ENCODE measurements around the gene TFG. TPM values are rescaled to one million over a fixed set of nuclear protein-coding genes. Genes with fewer than 3 reads are reported as not detected.
A peak's percentile ranks its signal among the peaks of the same experiment; 100 is the strongest.

The TFG gene
- total and polyA plus RNA-seq, 8 donors = 28.5 to 49.5 (median 38.6) TPM

DNA sequence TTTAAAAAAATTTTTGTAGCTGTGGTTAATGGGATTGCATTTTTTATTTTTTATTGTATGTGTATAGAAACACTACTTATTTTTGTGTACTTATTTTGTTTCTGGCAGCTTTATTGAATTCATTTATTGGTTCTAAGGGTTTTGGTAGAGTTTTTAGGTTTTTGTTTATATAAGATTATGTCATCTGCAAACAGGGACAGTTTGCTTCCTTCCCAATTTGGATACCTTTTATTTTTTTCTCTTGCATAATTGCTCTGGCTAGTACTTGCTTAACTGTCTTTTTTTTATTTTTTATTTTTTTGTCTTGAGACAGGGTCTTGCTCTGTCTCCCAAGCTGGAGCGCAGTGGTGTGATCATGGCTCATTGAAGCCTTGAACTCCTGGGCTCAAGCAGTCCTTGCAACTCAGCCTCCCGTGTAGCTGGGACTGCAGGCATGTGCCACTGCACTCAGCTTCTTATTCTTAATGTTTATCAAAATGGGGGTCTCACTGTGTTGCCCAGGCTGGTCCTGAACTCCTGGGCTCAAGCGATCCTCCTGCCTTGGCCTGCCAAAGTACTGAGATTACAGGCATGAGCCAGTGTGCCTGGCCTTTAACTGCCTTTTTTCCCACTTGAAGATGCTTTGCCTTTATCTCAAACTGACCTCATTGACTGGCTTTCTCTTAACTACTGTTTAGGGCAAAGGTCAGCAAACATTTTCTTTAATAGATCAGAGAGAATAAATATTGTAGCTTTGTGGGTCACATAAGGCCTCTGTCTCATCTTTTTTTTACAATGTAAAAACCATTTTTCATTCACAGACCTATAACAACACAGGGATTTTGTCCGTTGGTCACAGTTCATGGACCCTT lies 8.6 kb downstream of the TFG start:
- H3K4me1 ChIP-seq = peaks cover 0 to 18% (median 15%) of the 10 kb centered on the region in 3 donors
- DNase-seq (no peak), ATAC-seq (peak in 1 of 4 donors; percentile 28), FAIRE-seq (no peak)
- peaks cover 0 to 40% (median 0%) of the 10 kb centered on the region in 3 donors for H3K36me3 ChIP-seq
- no peak overlapping the region for H3K27ac ChIP-seq
- no peaks in the 10 kb centered on the region for H3K27me3 ChIP-seq
- WGBS, 2 donors = 77 to 86% methylated on average over 4 of the region's 4 CpGs
- H3K4me3 ChIP-seq = no peak overlapping the region
- intact Hi-C loops (cut with DNase I) = loop anchor here in 1 of 3 donors (10.0 kb wide), 1 partner anchor 263 kb away; no protein-coding TSS in a partner anchor
- H3K9me3 ChIP-seq = no peaks in the 10 kb centered on the region
- TF ChIP-seq, protein P1, sequence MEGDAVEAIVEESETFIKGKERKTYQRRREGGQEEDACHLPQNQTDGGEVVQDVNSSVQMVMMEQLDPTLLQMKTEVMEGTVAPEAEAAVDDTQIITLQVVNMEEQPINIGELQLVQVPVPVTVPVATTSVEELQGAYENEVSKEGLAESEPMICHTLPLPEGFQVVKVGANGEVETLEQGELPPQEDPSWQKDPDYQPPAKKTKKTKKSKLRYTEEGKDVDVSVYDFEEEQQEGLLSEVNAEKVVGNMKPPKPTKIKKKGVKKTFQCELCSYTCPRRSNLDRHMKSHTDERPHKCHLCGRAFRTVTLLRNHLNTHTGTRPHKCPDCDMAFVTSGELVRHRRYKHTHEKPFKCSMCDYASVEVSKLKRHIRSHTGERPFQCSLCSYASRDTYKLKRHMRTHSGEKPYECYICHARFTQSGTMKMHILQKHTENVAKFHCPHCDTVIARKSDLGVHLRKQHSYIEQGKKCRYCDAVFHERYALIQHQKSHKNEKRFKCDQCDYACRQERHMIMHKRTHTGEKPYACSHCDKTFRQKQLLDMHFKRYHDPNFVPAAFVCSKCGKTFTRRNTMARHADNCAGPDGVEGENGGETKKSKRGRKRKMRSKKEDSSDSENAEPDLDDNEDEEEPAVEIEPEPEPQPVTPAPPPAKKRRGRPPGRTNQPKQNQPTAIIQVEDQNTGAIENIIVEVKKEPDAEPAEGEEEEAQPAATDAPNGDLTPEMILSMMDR (IDR thresholded peaks at IDR 0.05) = no peak

DNA sequence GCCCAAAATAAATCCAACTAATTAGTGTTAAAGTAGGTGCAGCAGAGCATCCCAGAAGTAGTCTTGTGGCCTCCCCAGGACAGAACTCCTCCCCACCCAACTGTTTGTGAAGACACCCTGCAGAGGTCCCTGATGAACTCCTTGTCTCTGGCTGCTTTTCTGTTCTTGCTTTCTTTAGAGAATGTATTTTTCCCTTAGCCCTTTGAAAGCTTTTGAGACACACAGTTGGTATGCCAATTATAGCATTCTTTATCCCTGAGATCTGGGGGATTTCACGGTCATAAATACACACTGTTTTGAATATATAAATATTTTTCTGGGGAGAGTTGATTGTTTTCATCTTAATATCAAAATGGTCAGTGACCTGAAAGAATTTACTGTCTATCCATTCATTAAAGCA lies 9.8 kb downstream of the TFG start:
- intact Hi-C loops (cut with DNase I) = loop anchor here in 1 of 3 donors (10.0 kb wide), 1 partner anchor 264 kb away; no protein-coding TSS in a partner anchor
- H3K4me3 ChIP-seq = no peak overlapping the region
- no peak for DNase-seq
- TF ChIP-seq, protein P1 (IDR thresholded peaks at IDR 0.05) = no peak
- H3K36me3 ChIP-seq = peaks cover 0 to 34% (median 0%) of the 10 kb centered on the region in 3 donors
- no peaks in the 10 kb centered on the region for H3K9me3 ChIP-seq
- H3K4me1 ChIP-seq = peaks cover 0 to 18% (median 15%) of the 10 kb centered on the region in 3 donors
- FAIRE-seq = no peak
- WGBS, 2 donors = 13 to 21% methylated on average over 1 of the region's 1 CpG
- no peak overlapping the region for H3K27ac ChIP-seq
- no peaks in the 10 kb centered on the region for H3K27me3 ChIP-seq
- ATAC-seq = no peak

DNA sequence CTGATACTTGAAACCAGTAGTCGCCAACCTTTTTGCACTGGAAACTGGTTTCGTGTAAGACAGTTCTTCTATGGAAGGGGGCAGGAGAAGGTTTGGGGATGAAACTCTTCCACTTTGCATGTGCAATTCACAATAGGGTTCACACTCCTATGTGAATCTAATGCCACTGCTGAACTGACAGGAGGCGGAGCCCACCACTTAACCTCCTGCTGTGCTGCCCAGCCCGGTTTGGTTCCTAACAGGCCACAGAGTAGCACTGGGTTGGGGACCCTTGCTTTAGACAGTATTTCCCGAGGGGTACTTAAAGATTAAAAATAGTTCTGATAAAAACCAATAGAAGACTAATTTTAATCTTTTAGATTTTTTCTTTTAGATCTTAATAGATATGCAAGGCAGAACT lies 11.1 kb downstream of the TFG start:
- Histone ChIP-seq H3K27me3 (no peaks in the 10 kb centered on the region), H3K36me3 (peaks cover 0 to 21% (median 0%) of the 10 kb centered on the region in 3 donors), H3K9me3 (no peaks in the 10 kb centered on the region), H3K4me3 (no peak overlapping the region), H3K4me1 (peaks cover 0 to 18% (median 15%) of the 10 kb centered on the region in 3 donors), H3K27ac (no peak overlapping the region)
- no peak for FAIRE-seq
- no peak for DNase-seq
- 78 to 83% methylated on average over 5 of the region's 5 CpGs for WGBS, 2 donors
- no peak for ATAC-seq
- TF ChIP-seq, protein P1 (IDR thresholded peaks at IDR 0.05) = no peak
- intact Hi-C loops (cut with DNase I) = no loop called here

DNA sequence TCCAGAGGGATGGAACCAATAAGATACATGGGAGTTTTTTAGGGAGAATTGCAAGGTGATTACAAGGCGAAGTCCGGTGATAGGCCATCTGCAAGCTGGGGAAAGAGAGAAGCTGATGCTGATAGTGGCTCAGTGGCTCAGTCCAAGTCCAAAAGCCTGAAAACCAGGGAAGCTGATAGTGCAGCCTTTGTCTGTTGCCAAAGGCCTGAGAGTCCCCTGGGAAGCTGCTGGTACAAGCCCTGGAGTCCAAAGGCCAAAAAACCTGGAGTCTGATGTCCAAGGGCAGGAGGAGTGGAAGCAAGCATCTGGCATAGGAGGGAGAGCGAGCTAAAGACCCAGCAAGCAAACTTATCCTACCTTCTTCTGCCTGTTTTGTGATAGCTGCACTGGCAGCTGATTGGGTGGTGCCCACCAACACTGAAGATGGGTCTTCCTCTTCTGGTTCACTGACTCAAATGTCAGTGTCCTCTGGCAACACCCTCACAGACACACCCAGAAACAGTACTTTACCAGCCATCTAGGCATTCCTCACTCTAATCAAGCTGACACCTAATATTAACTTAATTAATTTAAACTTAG lies 16.7 kb downstream of the TFG start:
- ATAC-seq (peak in 1 of 4 donors; percentile 48), DNase-seq (no peak), FAIRE-seq (no peak)
- no peak overlapping the region for H3K27ac ChIP-seq
- TF ChIP-seq, protein P1 (IDR thresholded peaks at IDR 0.05) = no peak
- no peak overlapping the region for H3K4me3 ChIP-seq
- no peaks in the 10 kb centered on the region for H3K4me1 ChIP-seq
- no peaks in the 10 kb centered on the region for H3K9me3 ChIP-seq
- WGBS, 2 donors = 72% methylated on average over 3 of the region's 3 CpGs
- H3K36me3 ChIP-seq = peaks cover 0 to 13% (median 0%) of the 10 kb centered on the region in 3 donors
- intact Hi-C loops (cut with DNase I) = no loop called here
- no peaks in the 10 kb centered on the region for H3K27me3 ChIP-seq
